Measurements from ENCODE around the gene PPARD.

DNA sequence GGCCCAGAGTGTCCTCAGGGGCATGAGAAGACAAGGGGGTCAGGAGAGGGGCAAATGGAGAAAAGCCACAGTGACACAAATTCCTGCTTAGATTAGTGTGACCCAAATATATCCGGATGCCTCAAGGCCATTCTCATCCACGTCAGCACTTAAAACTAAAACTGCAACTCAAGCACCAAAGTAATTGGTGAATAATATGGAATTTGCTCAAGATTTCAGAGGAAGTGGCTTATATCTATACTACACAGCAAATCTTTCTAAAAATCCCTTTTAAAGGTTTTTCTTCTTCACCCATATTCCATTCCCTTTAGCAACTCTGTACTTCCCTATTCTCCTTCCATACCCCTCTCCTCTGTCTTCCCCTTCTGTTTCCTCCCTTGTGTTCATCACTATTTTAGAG is 29.6 kb upstream of the PPARD start:
- TF ChIP-seq EZH2 (IDR thresholded peaks at IDR 0.05) = no peak
- TF ChIP-seq POLR2AphosphoS5 (IDR thresholded peaks at IDR 0.05; ENCODE audit: borderline replicate concordance, low read depth, low read length) = peak; percentile 34; the same call in 1 of the 2 replicates
